ENCODE results near the gene KRTAP4-16.
"Not testable (repeated sequence)": the region's sequence is repeated elsewhere in the genome, so short reads cannot be mapped to it uniquely, and the experiment has no call there.

Gene KRTAP4-16

GRCh38 chr17:41131979-41132378 lies 30.0 kb upstream of the KRTAP4-16 start:
- no peak overlapping the region for H3K4me3 ChIP-seq (ENCODE audit: low read depth, low read length)
- no peak for DNase-seq (ENCODE audit: low read depth)
- TF ChIP-seq MYC (IDR thresholded peaks at IDR 0.05; ENCODE audit: low read depth, low read length) (no peak), CTCF (IDR thresholded peaks at IDR 0.05; ENCODE audit: low read depth, low read length) (no peak), POLR2A (IDR thresholded peaks at IDR 0.05; ENCODE audit: extremely low read depth, insufficient read length) (no peak), MAX (IDR thresholded peaks at IDR 0.05; ENCODE audit: low read depth, low read length) (no peak)

- no peak overlapping the region for H3K4me3 ChIP-seq (ENCODE audit: low read depth, low read length)
- DNase-seq (ENCODE audit: low read depth), result no peak
- no peak for TF ChIP-seq POLR2A (IDR thresholded peaks at IDR 0.05; ENCODE audit: extremely low read depth, insufficient read length)
- no peak for TF ChIP-seq MAX (IDR thresholded peaks at IDR 0.05; ENCODE audit: low read depth, low read length)
- no peak for TF ChIP-seq MYC (IDR thresholded peaks at IDR 0.05; ENCODE audit: low read depth, low read length)
- no peak for TF ChIP-seq CTCF (IDR thresholded peaks at IDR 0.05; ENCODE audit: low read depth, low read length)
Measured at GRCh38 chr17:41127371-41127770, 25.4 kb upstream of the KRTAP4-16 start.

- no peak overlapping the region for H3K4me3 ChIP-seq (ENCODE audit: low read depth, low read length)
- TF ChIP-seq CTCF (IDR thresholded peaks at IDR 0.05; ENCODE audit: low read depth, low read length) (no peak), MAX (IDR thresholded peaks at IDR 0.05; ENCODE audit: low read depth, low read length) (no peak), MYC (IDR thresholded peaks at IDR 0.05; ENCODE audit: low read depth, low read length) (no peak), POLR2A (IDR thresholded peaks at IDR 0.05; ENCODE audit: extremely low read depth, insufficient read length) (no peak)
- no peak for DNase-seq (ENCODE audit: low read depth)
Measured at GRCh38 chr17:41126412-41126811, 24.4 kb upstream of the KRTAP4-16 start.

GRCh38 chr17:41125064-41125463 lies 23.1 kb upstream of the KRTAP4-16 start:
- no peak for DNase-seq (ENCODE audit: low read depth)
- TF ChIP-seq MYC (IDR thresholded peaks at IDR 0.05; ENCODE audit: low read depth, low read length), result no peak
- TF ChIP-seq CTCF (IDR thresholded peaks at IDR 0.05; ENCODE audit: low read depth, low read length), result no peak
- TF ChIP-seq MAX (IDR thresholded peaks at IDR 0.05; ENCODE audit: low read depth, low read length), result no peak
- no peak for TF ChIP-seq POLR2A (IDR thresholded peaks at IDR 0.05; ENCODE audit: extremely low read depth, insufficient read length)
- H3K4me3 ChIP-seq (ENCODE audit: low read depth, low read length), result no peak overlapping the region

GRCh38 chr17:41123991-41124371 lies 22.0 kb upstream of the KRTAP4-16 start, which contains the start of gene KRTAP4-12:
Gene KRTAP4-12, minus strand, starts transcription at chr17:41124182. Its CDS starts 60 bp downstream, at chr17:41124122.
- not testable (repeated sequence) for DNase-seq (ENCODE audit: low read depth); H3K4me3 ChIP-seq (ENCODE audit: low read depth, low read length)

GRCh38 chr17:41123292-41123990 lies 21.4 kb upstream of the KRTAP4-16 start:
- not testable (repeated sequence) for DNase-seq (ENCODE audit: low read depth); H3K4me3 ChIP-seq (ENCODE audit: low read depth, low read length)

- no peak for TF ChIP-seq MYC (IDR thresholded peaks at IDR 0.05; ENCODE audit: low read depth, low read length)
- no peak for TF ChIP-seq CTCF (IDR thresholded peaks at IDR 0.05; ENCODE audit: low read depth, low read length)
- TF ChIP-seq MAX (IDR thresholded peaks at IDR 0.05; ENCODE audit: low read depth, low read length), result no peak
- TF ChIP-seq POLR2A (IDR thresholded peaks at IDR 0.05; ENCODE audit: extremely low read depth, insufficient read length), result no peak
Measured at GRCh38 chr17:41121742-41122141, 19.7 kb upstream of the KRTAP4-16 start.

GRCh38 chr17:41119696-41120690 lies 18.0 kb upstream of the KRTAP4-16 start:
- DNase-seq (ENCODE audit: low read depth), result peak; percentile 10
- H3K4me3 ChIP-seq (ENCODE audit: low read depth, low read length), result not testable (repeated sequence)

More at GRCh38 chr17:41121742-41122141, 19.7 kb upstream of the KRTAP4-16 start:
- H3K4me3 ChIP-seq (ENCODE audit: low read depth, low read length), result no peak overlapping the region
- DNase-seq (ENCODE audit: low read depth), result no peak
